DMS79 (cell line): ENCODE measurements around the gene LRRC25.

Experiments used
- DNase-seq: peaks from one replicate; lab custom pipeline; 2025; lab: John Stamatoyannopoulos, UW

LRRC25 gene

DNA sequence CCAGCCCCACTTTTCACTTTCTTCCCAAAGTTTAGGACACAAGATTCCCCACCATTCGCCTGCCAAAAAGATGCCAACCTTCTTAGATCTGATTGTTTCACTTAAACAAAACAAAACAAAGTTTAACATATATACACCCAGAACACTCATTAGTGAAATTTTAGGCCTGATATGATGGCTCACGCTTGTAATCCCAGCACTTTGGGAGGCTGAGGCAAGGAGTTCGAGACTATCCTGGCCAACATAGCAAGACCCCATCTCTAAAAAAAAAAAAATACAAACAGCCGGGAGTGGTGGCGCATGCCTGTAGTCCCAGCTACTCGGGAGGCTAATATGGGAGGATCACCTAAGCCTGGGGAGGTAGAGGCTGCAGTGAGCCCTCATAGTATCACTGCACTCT is 52.1 kb downstream of the LRRC25 start:
- DNase-seq, result no peak

DNA sequence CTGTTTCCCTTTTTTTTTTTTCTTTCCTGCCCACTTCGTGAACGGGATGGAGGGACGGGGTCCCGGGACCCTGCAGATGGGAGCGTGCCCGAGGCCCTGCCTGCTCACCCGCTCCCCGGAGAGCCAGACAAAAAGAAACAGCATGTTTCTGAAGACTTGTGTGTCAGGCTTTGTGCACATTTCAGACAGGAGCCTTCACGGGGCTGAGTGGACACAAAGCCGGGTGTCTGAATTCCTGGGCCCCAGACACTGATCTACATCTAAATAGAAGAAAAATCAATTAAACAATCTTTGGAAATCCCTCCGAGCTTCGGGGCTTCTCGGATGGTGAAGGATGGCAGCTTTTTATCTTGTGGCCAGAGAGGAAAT is 52.9 kb downstream of the LRRC25 start:
- no peak for DNase-seq

DNA sequence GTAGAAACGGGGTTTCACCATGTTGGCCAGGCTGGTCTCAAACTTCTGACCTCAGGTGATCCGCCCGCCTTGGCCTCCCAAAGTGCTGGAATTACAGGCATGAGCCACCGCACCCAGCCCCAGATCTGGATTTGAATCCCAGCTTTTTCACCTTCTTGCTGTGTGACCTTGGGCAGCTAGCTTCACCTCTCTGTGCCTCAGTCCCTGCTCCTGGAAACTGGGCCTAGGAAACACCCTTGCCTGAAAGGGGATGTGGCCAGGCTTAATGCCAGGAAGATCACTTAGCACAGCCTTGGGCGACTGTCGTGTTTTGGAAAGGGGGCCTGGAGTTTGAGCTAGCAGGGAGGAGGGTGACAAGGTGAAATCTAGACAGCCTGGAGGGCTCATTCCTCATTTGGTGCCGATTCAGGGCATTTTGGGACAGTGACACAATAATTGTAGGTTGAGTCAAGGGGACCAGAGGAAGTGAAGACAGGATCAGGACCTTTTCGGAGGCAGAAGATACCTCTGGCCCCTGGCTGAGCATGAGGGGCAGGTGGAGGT is 55.3 kb downstream of the LRRC25 start:
- DNase-seq, result no peak
